Karpas-422 (cell line): ENCODE results near the gene SCN8A. TPM values are rescaled to one million over a fixed set of nuclear protein-coding genes. Genes with fewer than 3 reads are reported as not detected.
A peak's percentile ranks its signal among the peaks of the same experiment; 100 is the strongest.

Experiments
- DNase-seq: peaks from one replicate; pipeline ENCODE4 v3.0.0-alpha.2; 2015
- H2AFZ ChIP-seq: fragments of 200-600 bp; sonication (generic); 2 replicates; pipeline ENCODE4 v1.6.1; 2014; ENCODE audit warnings: antibody characterized with exemption, low read length, mixed read lengths
- H3K27ac ChIP-seq: fragments of 200-600 bp; sonication (generic); 2 replicates; pipeline ENCODE4 v1.5.1; 2014; ENCODE audit warnings: mild to moderate bottlenecking, low read length, moderate library complexity
- H3K27me3 ChIP-seq: fragments of 200-600 bp; sonication (generic); 2 replicates; pipeline ENCODE4 v1.6.1; 2014; ENCODE audit warnings: low read length, mixed read lengths
- H3K36me3 ChIP-seq: fragments of 200-600 bp; sonication (generic); 2 replicates; pipeline ENCODE4 v1.6.1; 2014; ENCODE audit warnings: low read length, mixed read lengths; ENCODE audit not compliant: insufficient read depth
- H3K4me1 ChIP-seq: fragments of 200-600 bp; sonication (generic); 2 replicates; pipeline ENCODE4 v1.6.1; 2014; ENCODE audit warnings: mild to moderate bottlenecking, low read length, mixed read lengths
- H3K4me2 ChIP-seq: fragments of 200-600 bp; sonication (generic); 2 replicates; pipeline ENCODE4 v1.6.1; 2014; ENCODE audit warnings: low read length, low read depth, mild to moderate bottlenecking; ENCODE audit not compliant: poor library complexity, severe bottlenecking
- H3K4me3 ChIP-seq: fragments of 200-600 bp; sonication (generic); 2 replicates; pipeline ENCODE4 v1.5.1; 2014; ENCODE audit warnings: mild to moderate bottlenecking, antibody characterized with exemption, low read length, mixed read lengths
- H3K79me2 ChIP-seq: fragments of 200-600 bp; sonication (generic); 2 replicates; pipeline ENCODE4 v1.6.1; 2014; ENCODE audit warnings: mild to moderate bottlenecking, low read length, mixed read lengths
- H3K9ac ChIP-seq: fragments of 200-600 bp; sonication (generic); 2 replicates; pipeline ENCODE4 v1.6.0; 2014; ENCODE audit warnings: low read length
- H3K9me2 ChIP-seq: fragments of 200-600 bp; sonication (generic), shearing (Covaris generic); replicated peaks from 2 replicates; pipeline ENCODE4 v1.6.0; 2014; ENCODE audit warnings: mild to moderate bottlenecking, low read length, moderate library complexity; ENCODE audit not compliant: insufficient read depth
- H3K9me3 ChIP-seq: fragments of 300-700, 200-600 bp; sonication (generic); 2 replicates; pipeline ENCODE4 v1.6.1; 2014; ENCODE audit warnings: low read length, mixed read lengths
- H4K20me1 ChIP-seq: fragments of 200-600 bp; sonication (generic); 2 replicates; pipeline ENCODE4 v1.6.1; 2014; ENCODE audit warnings: mild to moderate bottlenecking, antibody characterized with exemption, low read length, low read depth; ENCODE audit not compliant: insufficient read depth
- total RNA-seq: library from RNA; depleted of rRNA; stranded (reverse); fragments of >200 nt; shearing (Covaris generic); gene quantifications from 2 replicates; pipeline ENCODE4 v1.2.3, GENCODE V29; 2014; ENCODE audit warnings: low replicate concordance

Gene SCN8A
- total RNA-seq, 1 experiment from 2014 or later = 0.11 TPM

- Histone ChIP-seq H3K4me2 (no peak overlapping the region), H3K27ac (no peak overlapping the region), H3K9me3 (no peaks in the 10 kb centered on the region), H3K4me3 (no peak overlapping the region), H3K27me3 (no peaks in the 10 kb centered on the region), H4K20me1 (no peaks in the 10 kb centered on the region), H3K9me2 (no peaks in the 10 kb centered on the region), H3K9ac (no peak overlapping the region), H3K36me3 (no peaks in the 10 kb centered on the region), H3K4me1 (no peaks in the 10 kb centered on the region; the same call in 1 of the 2 replicates), H3K79me2 (no peaks in the 10 kb centered on the region), H2AFZ (no peak overlapping the region)
- no peak for DNase-seq
Measured at GRCh38 chr12:51818086-51818485, 227.1 kb downstream of the SCN8A start.

- no peaks in the 10 kb centered on the region for H3K79me2 ChIP-seq
- no peak overlapping the region for H2AFZ ChIP-seq
- H3K9me2 ChIP-seq = no peaks in the 10 kb centered on the region
- no peaks in the 10 kb centered on the region for H3K9me3 ChIP-seq
- no peaks in the 10 kb centered on the region for H3K36me3 ChIP-seq
- no peak overlapping the region for H3K4me3 ChIP-seq
- no peak overlapping the region for H3K4me2 ChIP-seq
- no peaks in the 10 kb centered on the region for H4K20me1 ChIP-seq
- DNase-seq = no peak
- H3K9ac ChIP-seq = no peak overlapping the region
- H3K4me1 ChIP-seq = no peaks in the 10 kb centered on the region; the same call in 1 of the 2 replicates
- no peaks in the 10 kb centered on the region for H3K27me3 ChIP-seq
- no peak overlapping the region for H3K27ac ChIP-seq
Measured at GRCh38 chr12:51818566-51819300, 227.7 kb downstream of the SCN8A start.

GRCh38 chr12:51819736-51820525, 228.9 kb downstream of the SCN8A start:
- peak overlapping the region; percentile 47; the same call in 1 of the 2 replicates for H3K9ac ChIP-seq
- H2AFZ ChIP-seq = no peak overlapping the region

GRCh38 chr12:51820526-51821439, 229.8 kb downstream of the SCN8A start:
- Histone ChIP-seq H3K4me2 (peak overlapping the region; percentile 62), H3K27me3 (no peaks in the 10 kb centered on the region), H3K79me2 (no peaks in the 10 kb centered on the region), H3K4me1 (no peaks in the 10 kb centered on the region; the same call in 1 of the 2 replicates), H4K20me1 (no peaks in the 10 kb centered on the region), H3K27ac (no peak overlapping the region), H3K9me2 (no peaks in the 10 kb centered on the region), H3K9ac (peak overlapping the region; percentile 47), H3K4me3 (peak overlapping the region; percentile 54; the same call in 1 of the 2 replicates), H3K36me3 (no peaks in the 10 kb centered on the region), H2AFZ (no peak overlapping the region), H3K9me3 (no peaks in the 10 kb centered on the region)
- DNase-seq = peak; percentile 72

More at GRCh38 chr12:51819736-51820525, 228.9 kb downstream of the SCN8A start:
- Histone ChIP-seq H3K9me3 (no peaks in the 10 kb centered on the region), H3K27ac (no peak overlapping the region), H3K4me3 (peak overlapping the region; percentile 54; the same call in 1 of the 2 replicates), H3K36me3 (no peaks in the 10 kb centered on the region), H3K27me3 (no peaks in the 10 kb centered on the region), H3K4me2 (peak overlapping the region; percentile 62), H3K79me2 (no peaks in the 10 kb centered on the region), H3K9me2 (no peaks in the 10 kb centered on the region), H4K20me1 (no peaks in the 10 kb centered on the region), H3K4me1 (no peaks in the 10 kb centered on the region; the same call in 1 of the 2 replicates)
- DNase-seq = no peak

- H3K4me3 ChIP-seq = no peak overlapping the region
- H2AFZ ChIP-seq = no peak overlapping the region
- no peaks in the 10 kb centered on the region for H3K79me2 ChIP-seq
- DNase-seq = no peak
- peak overlapping the region; percentile 42 for H3K4me2 ChIP-seq
- H3K36me3 ChIP-seq = no peaks in the 10 kb centered on the region
- H3K9me2 ChIP-seq = no peaks in the 10 kb centered on the region
- H3K4me1 ChIP-seq = no peaks in the 10 kb centered on the region; the same call in 1 of the 2 replicates
- H4K20me1 ChIP-seq = no peaks in the 10 kb centered on the region
- no peak overlapping the region for H3K9ac ChIP-seq
- no peaks in the 10 kb centered on the region for H3K27me3 ChIP-seq
- no peaks in the 10 kb centered on the region for H3K9me3 ChIP-seq
- H3K27ac ChIP-seq = no peak overlapping the region
Measured at GRCh38 chr12:51821440-51822260, 230.6 kb downstream of the SCN8A start.

- H3K27ac ChIP-seq = no peak overlapping the region
- no peaks in the 10 kb centered on the region for H3K36me3 ChIP-seq
- no peak overlapping the region for H2AFZ ChIP-seq
- H3K4me3 ChIP-seq = no peak overlapping the region
- no peaks in the 10 kb centered on the region for H3K27me3 ChIP-seq
- no peaks in the 10 kb centered on the region; the same call in 1 of the 2 replicates for H3K4me1 ChIP-seq
- H4K20me1 ChIP-seq = no peaks in the 10 kb centered on the region
- no peaks in the 10 kb centered on the region for H3K79me2 ChIP-seq
- DNase-seq = no peak
- H3K9ac ChIP-seq = no peak overlapping the region
- no peaks in the 10 kb centered on the region for H3K9me3 ChIP-seq
- H3K9me2 ChIP-seq = no peaks in the 10 kb centered on the region
- H3K4me2 ChIP-seq = no peak overlapping the region
Measured at GRCh38 chr12:51822261-51822616, 231.2 kb downstream of the SCN8A start.

- Histone ChIP-seq H3K36me3 (no peaks in the 10 kb centered on the region), H3K9ac (no peak overlapping the region)
Measured at GRCh38 chr12:51822956-51823355, 231.9 kb downstream of the SCN8A start.

More at GRCh38 chr12:51822956-51823355, 231.9 kb downstream of the SCN8A start:
- no peaks in the 10 kb centered on the region for H3K9me3 ChIP-seq
- no peak overlapping the region for H3K4me3 ChIP-seq
- no peaks in the 10 kb centered on the region for H4K20me1 ChIP-seq
- H2AFZ ChIP-seq = no peak overlapping the region
- no peaks in the 10 kb centered on the region; the same call in 1 of the 2 replicates for H3K27me3 ChIP-seq
- H3K27ac ChIP-seq = no peak overlapping the region
- no peak overlapping the region for H3K4me2 ChIP-seq
- H3K4me1 ChIP-seq = no peaks in the 10 kb centered on the region; the same call in 1 of the 2 replicates
- H3K9me2 ChIP-seq = no peaks in the 10 kb centered on the region
- DNase-seq = no peak
- no peaks in the 10 kb centered on the region for H3K79me2 ChIP-seq
